Neural cell (in vitro differentiated cells): ENCODE data around the gene WTIP. TPM values are rescaled to one million over a fixed set of nuclear protein-coding genes. Genes with fewer than 3 reads are reported as not detected.

ENCODE experiments used
- H2AFZ ChIP-seq: fragments of 200-600, 300-800 bp; sonication (generic), shearing (Covaris generic); 2 replicates; pipeline ENCODE4 v1.6.0; 2014; ENCODE audit warnings: low read depth, mild to moderate bottlenecking, antibody characterized with exemption, low read length, moderate library complexity
- H3F3A ChIP-seq: fragments of 200-600 bp; shearing (Covaris generic); 2 replicates; pipeline ENCODE4 v1.6.1; 2016; ENCODE audit warnings: mild to moderate bottlenecking, moderate library complexity, mixed read lengths, antibody characterized with exemption, low read length; ENCODE audit not compliant: insufficient read depth, poor library complexity, severe bottlenecking
- H3K27ac ChIP-seq: fragments of 200-600, 300-800 bp; sonication (generic), shearing (Covaris generic); 2 replicates; pipeline ENCODE4 v1.5.1; 2014; ENCODE audit warnings: mild to moderate bottlenecking, low read length, moderate library complexity
- H3K27me3 ChIP-seq: fragments of 300-800, 200-600 bp; sonication (generic), shearing (Covaris generic); 2 replicates; pipeline ENCODE4 v1.6.0; 2014; ENCODE audit warnings: mild to moderate bottlenecking, low read depth, low read length, moderate library complexity; ENCODE audit not compliant: insufficient read depth
- H3K36me3 ChIP-seq: fragments of 300-800, 200-600 bp; sonication (generic), shearing (Covaris generic); 2 replicates; pipeline ENCODE4 v1.5.1; 2014; ENCODE audit warnings: mild to moderate bottlenecking, antibody characterized with exemption, low read length, moderate library complexity; ENCODE audit not compliant: insufficient read depth
- H3K4me2 ChIP-seq: fragments of 300-800, 200-600 bp; sonication (generic), shearing (Covaris generic); 2 replicates; pipeline ENCODE4 v1.6.0; 2014; ENCODE audit warnings: mild to moderate bottlenecking, low read length
- H3K4me3 ChIP-seq: fragments of 300-800, 200-600 bp; sonication (generic), shearing (Covaris generic); 2 replicates; pipeline ENCODE4 v1.5.1; 2014; ENCODE audit warnings: mild to moderate bottlenecking, low read length, moderate library complexity
- H3K79me2 ChIP-seq: fragments of 200-600 bp; shearing (Covaris generic); replicated peaks from 2 replicates; pipeline ENCODE4 v1.6.0; 2014; ENCODE audit warnings: mild to moderate bottlenecking, low read length, moderate library complexity; ENCODE audit not compliant: insufficient read depth
- H3K9ac ChIP-seq: fragments of 300-800, 200-600 bp; sonication (generic), shearing (Covaris generic); 2 replicates; pipeline ENCODE4 v1.6.1; 2016; ENCODE audit warnings: mild to moderate bottlenecking, low read length, mixed read lengths
- H3K9me2 ChIP-seq: fragments of 200-600 bp; shearing (Covaris generic); 2 replicates; pipeline ENCODE4 v1.6.1; 2016; ENCODE audit warnings: mild to moderate bottlenecking, low read length, mixed read lengths; ENCODE audit not compliant: insufficient read depth
- H3K9me3 ChIP-seq: fragments of 200-600, 300-800 bp; sonication (generic), shearing (Covaris generic); 2 replicates; pipeline ENCODE4 v1.6.1; 2016; ENCODE audit warnings: mild to moderate bottlenecking, mixed run types, low read length, moderate library complexity, mixed read lengths
- H4K20me1 ChIP-seq: fragments of 200-600 bp; shearing (Covaris generic); 2 replicates; pipeline ENCODE4 v1.6.1; 2016; ENCODE audit warnings: mild to moderate bottlenecking, mixed run types; ENCODE audit not compliant: insufficient read depth
- CTCF ChIP-seq: fragments of 450-650 bp; IDR thresholded peaks from 2 replicates; pipeline ENCODE4 v1.5.1; 2014; ENCODE audit warnings: antibody characterized with exemption, mild to moderate bottlenecking, moderate library complexity; ENCODE audit not compliant: poor library complexity, severe bottlenecking
- EP300 ChIP-seq: fragments of 450-650 bp; conservative IDR thresholded peaks from 2 replicates; pipeline ENCODE4 v1.6.1; 2014; ENCODE audit warnings: antibody characterized with exemption, mild to moderate bottlenecking, moderate library complexity; ENCODE audit not compliant: poor library complexity, severe bottlenecking
- EZH2 ChIP-seq: fragments of 200-600, 300-800 bp; shearing (Covaris generic), sonication (generic); IDR thresholded peaks from 2 replicates; pipeline ENCODE4 v1.6.1; 2014; ENCODE audit warnings: antibody characterized with exemption, low read length, borderline replicate concordance, mild to moderate bottlenecking; ENCODE audit not compliant: insufficient read depth, poor library complexity, severe bottlenecking
- MXI1 ChIP-seq: fragments of 450-650 bp; conservative IDR thresholded peaks from 2 replicates; pipeline ENCODE4 v1.6.1; 2014; ENCODE audit warnings: antibody characterized with exemption, mild to moderate bottlenecking; ENCODE audit not compliant: poor library complexity, severe bottlenecking
- POLR2AphosphoS5 ChIP-seq: IDR thresholded peaks from 2 replicates; pipeline ENCODE4 v1.6.1; 2012
- RAD21 ChIP-seq: fragments of 450-650 bp; conservative IDR thresholded peaks from 2 replicates; pipeline ENCODE4 v1.6.1; 2014; ENCODE audit warnings: antibody characterized with exemption, mild to moderate bottlenecking, moderate library complexity
- REST ChIP-seq: IDR thresholded peaks from 2 replicates; pipeline ENCODE4 v1.6.1; 2012; ENCODE audit warnings: borderline replicate concordance
- SMC3 ChIP-seq: fragments of 450-650 bp; conservative IDR thresholded peaks from 2 replicates; pipeline ENCODE4 v1.6.1; 2014; ENCODE audit warnings: antibody characterized with exemption, mild to moderate bottlenecking, moderate library complexity; ENCODE audit not compliant: poor library complexity
- TAF1 ChIP-seq: IDR thresholded peaks from 2 replicates; pipeline ENCODE4 v1.6.1; 2012; ENCODE audit warnings: low read depth
- polyA plus RNA-seq: library from polyadenylated mRNA; depleted of rRNA; stranded (reverse); fragments of >200 nt; gene quantifications from 2 replicates; pipeline ENCODE4 v1.2.3, GENCODE V29; 2014

WTIP gene
- polyA plus RNA-seq, 1 donor from 2014 or later = 9.8 TPM

GRCh38 chr19:34503531-34504272 is 22.1 kb downstream of the WTIP start:
- no peaks in the 10 kb centered on the region for H3K9me3 ChIP-seq
- no peak overlapping the region for H3K4me3 ChIP-seq
- H3K9ac ChIP-seq = no peak overlapping the region
- no peaks in the 10 kb centered on the region for H3K36me3 ChIP-seq
- H2AFZ ChIP-seq = no peak overlapping the region
- TF ChIP-seq EP300 (no peak), TAF1 (no peak), RAD21 (no peak), CTCF (no peak), SMC3 (no peak)
- no peak overlapping the region for H3K4me2 ChIP-seq
- no peaks in the 10 kb centered on the region for H3F3A ChIP-seq
- H3K79me2 ChIP-seq = no peaks in the 10 kb centered on the region
- H4K20me1 ChIP-seq = no peaks in the 10 kb centered on the region
- H3K9me2 ChIP-seq = no peaks in the 10 kb centered on the region
- no peaks in the 10 kb centered on the region for H3K27me3 ChIP-seq
- no peak overlapping the region for H3K27ac ChIP-seq

- Histone ChIP-seq H3K9me3 (no peaks in the 10 kb centered on the region), H4K20me1 (no peaks in the 10 kb centered on the region), H3K27me3 (no peaks in the 10 kb centered on the region), H3K9me2 (no peaks in the 10 kb centered on the region), H3K27ac (no peak overlapping the region), H2AFZ (no peak overlapping the region), H3F3A (no peaks in the 10 kb centered on the region), H3K4me3 (no peak overlapping the region), H3K79me2 (no peaks in the 10 kb centered on the region), H3K36me3 (no peaks in the 10 kb centered on the region), H3K4me2 (no peak overlapping the region), H3K9ac (no peak overlapping the region)
- TF ChIP-seq EZH2 = no peak
- TF ChIP-seq TAF1 = no peak
- TF ChIP-seq MXI1 = no peak
- TF ChIP-seq CTCF = no peak
- no peak for TF ChIP-seq RAD21
- TF ChIP-seq POLR2AphosphoS5 = no peak
- no peak for TF ChIP-seq REST
- TF ChIP-seq EP300 = no peak
- TF ChIP-seq SMC3 = no peak
Observed at GRCh38 chr19:34504273-34504808, 22.8 kb downstream of the WTIP start.
